ENCODE measurements around the gene SDC3.

- TF ChIP-seq CTCF (IDR thresholded peaks at IDR 0.05; ENCODE audit: low read depth, low read length) (no peak), EZH2phosphoT487 (IDR thresholded peaks at IDR 0.05; ENCODE audit: low read depth) (no peak)
Measured at GRCh38 chr1:30848130-30848529, 60.4 kb downstream of the SDC3 start.

Data from OCI-LY3 (cell line).